ENCODE measurements around the gene LRRC56.

- TF ChIP-seq CTCF (IDR thresholded peaks at IDR 0.05; ENCODE audit: insufficient read depth, low read length) (no peak), POLR2AphosphoS5 (IDR thresholded peaks at IDR 0.05; ENCODE audit: low read depth) (no peak), REST (IDR thresholded peaks at IDR 0.05; ENCODE audit: insufficient replicate concordance, low read depth) (no peak), GABPA (IDR thresholded peaks at IDR 0.05; ENCODE audit: low read depth) (no peak), SPI1 (IDR thresholded peaks at IDR 0.05; ENCODE audit: borderline replicate concordance, low read depth) (no peak)
Measured at GRCh38 chr11:571802-572185, 34.5 kb downstream of the LRRC56 start.

All from HL-60 (cell line).